Medulla oblongata (tissue), 1 donor: ENCODE results near the gene SMOC2.

Experiments used
- DNase-seq: peaks from one replicate; pipeline ENCODE4 v3.0.0-alpha.2; 2015; ENCODE audit errors: extremely low spot score

The SMOC2 gene

GRCh38 chr6:168480481-168480880 is 39.5 kb downstream of the SMOC2 start:
- DNase-seq, result no peak

- no peak for DNase-seq
These were observed 44.8 kb downstream of the SMOC2 start for GRCh38 chr6:168485818-168486217.

DNA sequence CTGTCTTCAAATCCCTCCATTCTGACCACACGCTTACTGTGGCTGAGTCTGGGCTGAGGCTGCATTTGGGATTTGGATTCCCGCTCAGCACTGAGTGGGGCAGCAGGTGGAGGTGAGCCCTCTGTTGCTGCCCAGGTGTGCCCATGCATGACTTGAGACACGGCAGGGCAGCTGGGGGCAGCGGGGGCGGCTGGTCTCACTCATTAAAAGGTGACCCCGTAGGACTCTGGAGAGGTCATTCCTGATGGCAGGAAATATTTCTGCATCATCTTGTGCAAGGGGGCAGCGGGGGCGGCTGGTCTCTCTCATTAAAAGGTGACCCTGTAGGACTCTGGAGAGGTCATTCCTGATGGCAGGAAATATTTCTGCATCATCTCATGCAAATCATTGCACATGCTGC is 49.8 kb downstream of the SMOC2 start:
- DNase-seq, result no peak

GRCh38 chr6:168493976-168494375 is 53.0 kb downstream of the SMOC2 start:
- DNase-seq, result no peak

DNA sequence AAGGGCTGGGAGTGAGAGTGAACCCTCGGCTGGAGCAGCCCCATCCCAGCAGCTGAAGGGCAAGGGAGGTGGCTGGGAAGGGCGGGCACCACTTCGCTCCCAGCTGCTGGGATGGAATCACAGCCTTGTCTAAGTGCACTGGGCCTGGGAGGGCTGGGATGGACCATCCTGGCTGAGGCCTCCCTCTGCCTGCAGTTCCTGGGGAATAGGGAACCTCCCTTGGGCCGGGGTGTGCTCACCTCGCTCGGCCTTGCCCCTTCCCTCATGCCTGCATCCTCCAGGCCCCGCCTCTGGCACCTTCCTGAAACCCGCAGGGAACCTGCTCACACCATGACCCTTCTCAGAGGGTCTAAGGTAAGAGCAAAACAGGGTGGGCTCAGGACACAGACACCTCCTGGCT is 53.7 kb downstream of the SMOC2 start:
- no peak for DNase-seq

DNA sequence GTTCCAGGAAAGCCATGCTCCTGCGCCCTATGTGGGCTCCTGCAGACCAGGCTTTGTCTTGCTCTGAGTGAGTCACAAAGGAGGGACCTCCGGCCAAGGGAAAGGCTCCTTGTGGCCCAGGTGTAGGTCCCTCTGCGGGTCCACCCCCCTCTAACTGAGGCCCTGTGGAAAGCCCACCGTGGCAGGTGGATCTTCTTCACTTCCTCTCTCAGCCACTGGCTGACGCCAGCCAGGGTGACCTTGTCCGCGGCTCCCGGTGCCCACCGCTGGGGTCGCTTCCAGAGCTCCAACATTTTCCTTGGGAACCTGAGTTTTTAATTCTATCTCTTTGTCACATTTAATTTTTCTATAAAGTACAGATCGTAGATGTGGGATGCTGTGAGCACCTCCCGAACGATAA is 54.1 kb downstream of the SMOC2 start:
- no peak for DNase-seq

DNA sequence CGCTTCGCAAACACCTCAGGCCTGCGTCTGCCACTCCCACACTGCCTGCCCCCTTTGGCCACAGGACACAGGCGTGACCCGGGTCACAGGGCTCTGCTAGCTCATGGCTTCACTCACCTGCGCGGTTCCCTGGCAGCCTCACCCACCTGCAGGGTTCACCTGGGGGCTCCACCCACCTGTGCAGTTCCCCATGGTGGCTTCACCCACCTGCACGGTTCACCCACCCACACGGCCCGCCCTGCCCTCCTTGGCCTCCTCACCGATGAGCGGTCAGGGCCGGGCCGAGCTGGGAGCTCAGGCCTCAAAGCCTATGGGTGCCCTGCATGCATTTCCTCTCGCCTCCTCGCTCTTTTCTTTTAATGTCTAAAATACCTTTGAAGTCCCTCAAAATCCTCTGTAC is 54.7 kb downstream of the SMOC2 start:
- no peak for DNase-seq

- DNase-seq, result no peak
These were observed 55.4 kb downstream of the SMOC2 start for GRCh38 chr6:168496139-168496996.

- no peak for DNase-seq
These were observed 56.0 kb downstream of the SMOC2 start for GRCh38 chr6:168496997-168497331.

DNA sequence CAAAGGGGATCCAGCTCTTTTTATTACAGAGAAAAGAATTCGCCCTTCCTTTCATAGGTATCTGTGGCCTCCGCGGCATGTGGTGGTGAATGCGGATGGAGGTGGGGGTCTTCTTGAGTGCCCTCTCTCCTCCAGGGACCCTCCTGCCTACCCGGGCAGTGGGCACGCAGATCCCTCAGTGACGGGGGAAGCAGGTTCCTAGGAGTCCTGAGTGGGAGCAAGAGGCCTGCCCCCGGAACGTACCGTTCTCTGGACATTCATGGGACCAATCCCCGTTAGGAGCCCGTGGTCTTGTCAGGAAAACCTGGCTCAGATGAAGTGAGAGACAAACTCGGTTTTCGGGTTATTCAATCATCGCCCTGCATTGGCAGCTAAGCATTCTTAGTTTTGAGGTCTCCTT is 56.4 kb downstream of the SMOC2 start:
- DNase-seq, result no peak

DNA sequence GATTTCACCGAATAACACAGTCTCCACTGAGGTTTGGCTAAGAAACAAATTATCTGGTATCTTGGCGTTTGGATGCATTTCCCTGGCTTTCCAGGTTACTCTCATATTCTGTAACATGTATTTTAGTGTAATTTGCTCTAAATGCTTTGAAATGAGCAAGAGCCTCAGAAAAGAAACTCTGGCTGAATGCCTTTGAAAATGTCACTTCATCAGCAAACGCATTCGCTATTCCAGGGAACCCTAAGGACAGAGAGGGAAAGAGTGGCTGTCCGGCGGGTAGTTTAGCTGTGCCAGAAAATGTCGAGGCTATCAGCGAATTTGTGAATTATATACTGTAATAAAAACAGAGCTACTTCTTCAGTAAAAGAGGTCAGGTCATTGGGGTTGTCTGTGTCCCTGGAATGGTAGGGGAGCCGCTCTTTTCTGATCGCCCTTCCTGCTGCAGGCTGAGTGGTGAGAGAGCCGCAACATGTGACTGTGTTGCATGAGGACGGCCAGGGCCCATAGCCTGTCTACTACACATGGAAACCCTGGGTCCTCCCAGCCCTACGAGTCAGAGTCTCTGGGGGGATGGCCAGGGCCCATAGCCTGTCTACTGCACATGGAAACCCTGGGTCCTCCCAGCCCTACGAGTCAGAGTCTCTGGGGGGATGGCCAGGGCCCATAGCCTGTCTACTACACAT is 57.3 kb downstream of the SMOC2 start:
- no peak for DNase-seq

DNA sequence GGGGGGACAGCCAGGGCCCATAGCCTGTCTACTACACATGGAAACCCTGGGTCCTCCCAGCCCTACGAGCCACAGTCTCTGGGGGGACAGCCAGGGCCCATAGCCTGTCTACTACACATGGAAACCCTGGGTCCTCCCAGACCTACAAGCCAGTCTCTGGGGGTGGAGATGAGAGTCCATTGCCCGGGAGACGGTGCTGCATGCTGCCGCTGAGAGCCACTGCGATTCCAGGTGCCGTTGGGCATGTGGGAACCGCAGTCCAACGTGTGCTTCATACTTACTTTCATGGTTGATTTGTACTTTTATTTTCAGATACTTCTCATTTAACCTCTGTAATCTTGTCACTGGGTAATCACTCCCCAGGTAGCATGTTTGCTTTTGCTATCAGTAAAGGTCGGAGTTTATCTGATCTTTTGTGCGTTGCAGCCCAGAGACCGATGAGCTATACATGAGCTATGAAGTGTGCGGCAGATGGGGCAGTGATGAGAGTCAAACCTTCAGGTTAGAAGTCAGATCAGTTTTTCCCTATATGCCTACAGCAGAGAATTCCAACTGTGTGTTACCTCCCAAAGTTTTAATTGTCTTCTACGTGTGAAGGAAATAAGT is 58.2 kb downstream of the SMOC2 start:
- DNase-seq, result no peak

DNA sequence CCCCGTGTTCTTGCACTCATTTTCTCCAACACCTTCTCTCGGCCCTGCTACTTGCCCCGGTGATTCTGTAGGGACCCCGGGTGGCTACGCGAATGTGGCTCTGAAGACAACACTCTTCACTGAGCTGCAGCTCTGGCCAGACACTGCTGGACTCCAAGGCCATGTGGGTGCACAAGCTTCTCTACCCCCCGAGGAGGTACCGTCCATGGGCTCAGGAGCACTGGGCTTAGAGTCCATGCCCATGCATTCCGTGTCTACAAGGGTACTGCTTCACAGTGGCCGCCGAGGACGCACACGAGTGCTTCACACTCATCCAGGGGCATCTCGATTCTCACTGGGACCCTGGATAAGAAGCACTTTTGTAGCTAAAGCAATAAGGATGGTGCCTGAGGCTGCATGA is 59.5 kb downstream of the SMOC2 start:
- DNase-seq, result no peak

GRCh38 chr6:168501561-168501960 is 60.6 kb downstream of the SMOC2 start:
- no peak for DNase-seq

- DNase-seq, result no peak
These were observed 63.4 kb downstream of the SMOC2 start for GRCh38 chr6:168504366-168504765.

DNA sequence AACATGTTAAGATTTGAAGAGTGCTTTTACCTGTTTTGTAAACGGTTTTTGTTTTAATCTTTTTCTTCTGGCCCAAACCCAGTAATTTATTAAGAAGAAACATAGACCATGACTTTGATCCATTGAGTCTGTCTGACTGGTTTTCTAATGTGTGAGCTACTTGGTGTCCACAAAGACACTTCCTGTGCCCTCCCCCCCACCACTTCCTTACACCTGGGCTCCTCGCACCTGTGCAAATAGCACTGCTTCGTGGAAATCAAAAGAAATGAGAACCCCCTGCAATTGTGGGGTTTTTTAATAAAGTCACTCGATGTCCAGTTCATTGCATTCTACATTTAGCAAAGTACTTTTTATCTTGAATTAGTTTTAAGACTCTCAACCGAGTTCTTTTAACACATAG is 65.5 kb downstream of the SMOC2 start:
- no peak for DNase-seq

GRCh38 chr6:168507297-168507696 is 66.3 kb downstream of the SMOC2 start:
- DNase-seq, result no peak

DNA sequence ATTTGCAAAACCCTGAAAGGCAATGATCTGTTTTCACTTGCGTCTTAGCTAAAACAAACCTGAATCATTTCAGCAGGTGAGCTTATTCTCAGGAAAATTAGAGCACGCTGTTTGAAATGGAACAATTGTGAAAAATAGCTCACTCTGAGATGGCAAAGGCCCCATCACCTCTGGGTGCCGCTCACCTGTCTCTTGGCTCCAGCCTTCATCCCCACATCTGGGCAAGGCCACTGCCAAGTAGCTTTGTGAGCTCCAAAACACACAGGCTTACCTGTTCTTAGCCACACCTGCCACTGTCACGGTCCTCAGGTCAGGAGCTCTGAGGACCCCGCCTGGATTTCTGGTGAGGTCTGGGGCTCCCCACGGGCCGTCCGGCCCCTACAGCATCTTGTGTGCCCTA is 66.7 kb downstream of the SMOC2 start:
- no peak for DNase-seq

GRCh38 chr6:168508903-168509302 is 67.9 kb downstream of the SMOC2 start:
- DNase-seq, result no peak

DNA sequence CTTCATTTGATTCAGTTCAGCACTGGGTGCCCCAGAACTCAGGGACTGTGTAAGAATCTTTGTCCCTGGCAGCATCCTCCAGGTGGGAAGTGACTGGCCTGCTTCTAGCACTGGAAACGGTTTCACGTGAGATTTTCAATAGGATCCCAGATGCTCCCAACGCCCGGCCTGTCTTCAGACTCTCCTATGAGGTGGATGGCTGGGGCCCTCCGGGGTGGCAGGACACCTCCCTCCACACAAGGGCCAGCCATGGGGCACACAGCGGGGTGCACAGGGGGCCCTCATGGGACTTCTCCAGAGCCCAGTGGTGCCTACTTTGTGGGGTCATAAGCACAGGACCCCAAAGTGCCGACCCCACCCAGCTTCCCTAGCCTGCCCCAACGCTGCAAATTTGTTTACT is 72.8 kb downstream of the SMOC2 start:
- no peak for DNase-seq

GRCh38 chr6:168514216-168514615 is 73.2 kb downstream of the SMOC2 start:
- DNase-seq, result peak; percentile 15

- DNase-seq, result no peak
These were observed 74.4 kb downstream of the SMOC2 start for GRCh38 chr6:168515376-168515775.
